GM11168 (cell line): ENCODE measurements around the gene SDC3.

ENCODE experiments used
- in situ Hi-C: fragments of 300-500 bp; cut with MboI; formaldehyde crosslinking; loops from one replicate; pipeline ENCODE4 v1.12.0; 2022; ENCODE audit warnings: low sequenced_read_pairs; ENCODE audit not compliant: unreplicated experiment

Gene SDC3

DNA sequence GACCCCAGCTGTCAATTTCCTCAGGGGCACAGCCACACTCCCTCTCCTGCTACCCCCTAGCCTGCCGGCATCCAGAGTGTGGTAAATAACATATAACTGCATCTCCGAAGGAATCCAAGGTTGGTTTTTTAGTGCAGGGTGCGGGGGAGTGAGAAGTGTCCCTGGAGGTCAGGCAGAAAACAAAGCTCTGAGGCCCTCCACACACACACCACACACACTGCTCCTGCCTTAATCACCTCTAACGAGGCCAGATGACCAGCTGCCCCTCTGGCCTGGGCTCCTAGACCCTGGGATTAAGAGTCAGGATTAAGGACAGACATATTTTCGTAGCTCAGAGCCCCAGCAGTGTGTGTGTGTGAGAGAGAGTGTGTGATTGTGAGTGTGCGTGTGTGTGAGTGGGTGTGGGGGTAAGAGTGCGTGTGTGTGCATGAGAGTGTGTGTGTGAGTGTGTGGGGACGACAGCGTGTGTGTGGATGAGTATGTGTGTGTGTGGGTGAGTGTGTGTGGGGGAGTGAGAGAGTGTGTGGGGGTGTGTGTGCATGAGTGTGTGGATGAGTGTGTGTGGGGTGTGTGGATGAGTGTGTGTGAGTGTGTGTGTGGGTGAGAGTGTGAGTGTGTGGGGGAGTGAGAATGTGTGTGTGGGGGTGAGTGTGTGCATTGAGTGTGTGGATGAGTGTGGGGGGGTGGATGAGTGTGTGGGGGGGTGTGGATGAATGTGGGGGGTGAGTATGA is 14.6 kb downstream of the SDC3 start:
- in situ Hi-C loops: no loop called here

GRCh38 chr1:30892671-30893073 is 15.9 kb downstream of the SDC3 start:
- in situ Hi-C loops: no loop called here

DNA sequence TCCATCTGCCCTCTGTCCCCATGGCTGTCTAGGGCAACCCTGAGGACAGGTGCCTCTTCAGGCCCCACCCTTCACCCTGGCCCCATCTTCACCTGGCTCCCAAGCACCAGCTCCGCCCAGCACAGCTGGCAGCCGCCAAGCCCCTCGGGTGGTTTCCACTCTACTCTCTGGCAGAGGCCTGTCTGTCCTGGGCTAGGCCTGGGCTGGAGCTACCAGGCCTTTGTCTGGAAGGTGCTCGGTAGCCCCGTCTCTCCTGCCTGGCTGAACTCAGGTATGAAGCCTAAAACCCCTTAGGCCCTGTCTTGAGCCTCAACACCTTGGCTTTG is 17.4 kb downstream of the SDC3 start:
- in situ Hi-C loops: no loop called here

- in situ Hi-C loops: no loop called here
Measured at GRCh38 chr1:30890502-30891226, 17.9 kb downstream of the SDC3 start.

- in situ Hi-C loops: no loop called here
Measured at GRCh38 chr1:30889511-30889910, 19.0 kb downstream of the SDC3 start.

DNA sequence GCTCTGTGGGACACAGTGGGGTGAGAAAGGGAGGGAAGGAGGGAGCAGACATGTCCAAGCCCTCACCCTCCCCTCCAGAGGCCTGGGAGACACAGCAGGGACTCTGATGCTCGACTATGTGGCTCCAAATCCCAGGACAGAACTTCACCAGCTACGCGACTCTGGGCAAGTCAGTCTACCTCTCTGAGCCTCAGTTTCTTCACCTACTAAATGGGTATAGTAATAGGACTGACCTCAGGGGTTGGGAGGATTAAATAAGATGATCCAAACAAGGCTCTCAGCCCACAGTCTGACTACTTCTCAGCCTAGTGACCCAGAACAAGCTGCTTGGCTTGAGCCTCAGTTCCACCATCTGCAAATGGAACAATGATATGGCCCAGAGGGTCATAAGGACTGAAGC is 19.6 kb downstream of the SDC3 start:
- in situ Hi-C loops: no loop called here

- in situ Hi-C loops: no loop called here
Measured at GRCh38 chr1:30888391-30888790, 20.2 kb downstream of the SDC3 start.

DNA sequence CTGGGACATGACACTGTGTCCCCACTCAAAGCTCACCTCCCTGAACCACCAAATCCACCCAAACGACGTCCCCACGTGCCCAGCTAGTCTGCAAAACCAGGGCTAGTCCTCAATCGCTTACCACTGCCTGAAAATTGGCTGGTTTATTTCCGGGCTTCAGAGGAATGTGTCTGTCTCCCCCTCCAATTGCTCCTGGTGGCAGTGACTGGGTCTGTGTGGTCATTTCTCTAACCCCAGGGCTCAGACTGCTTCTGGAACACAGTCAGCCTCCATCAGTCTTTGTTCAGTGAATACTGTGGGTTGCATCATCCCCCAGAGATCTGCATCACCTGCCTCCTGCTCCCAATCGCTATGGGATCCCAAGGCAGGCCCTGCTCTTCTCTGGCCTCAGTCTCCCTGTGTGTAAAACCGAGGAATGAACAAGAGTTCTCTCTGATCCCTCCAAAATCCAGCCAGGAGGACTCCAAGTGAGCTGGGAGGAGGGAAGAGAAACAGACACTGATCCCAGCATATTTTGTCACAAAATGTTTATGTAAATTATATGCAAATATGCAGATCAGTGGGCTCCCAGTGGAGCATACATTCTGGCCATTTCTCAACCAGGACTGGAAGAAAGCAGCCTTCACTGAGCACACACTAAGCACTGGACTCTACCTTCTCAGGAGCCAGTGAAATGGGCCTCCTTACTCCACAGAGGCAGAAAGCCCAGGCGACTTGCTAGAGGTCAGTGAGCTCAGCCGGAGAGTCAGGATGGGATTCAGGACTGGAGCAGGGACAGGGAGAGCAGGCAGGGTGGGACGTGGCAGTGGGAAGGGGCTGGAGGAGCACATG is 20.9 kb downstream of the SDC3 start:
- in situ Hi-C loops: no loop called here

- in situ Hi-C loops: no loop called here
Measured at GRCh38 chr1:30886710-30887428, 21.7 kb downstream of the SDC3 start.

GRCh38 chr1:30885570-30886522 is 22.7 kb downstream of the SDC3 start:
- in situ Hi-C loops: no loop called here

GRCh38 chr1:30884723-30885122 is 23.8 kb downstream of the SDC3 start:
- in situ Hi-C loops: no loop called here

GRCh38 chr1:30883389-30884172 is 25.0 kb downstream of the SDC3 start:
- in situ Hi-C loops: no loop called here

DNA sequence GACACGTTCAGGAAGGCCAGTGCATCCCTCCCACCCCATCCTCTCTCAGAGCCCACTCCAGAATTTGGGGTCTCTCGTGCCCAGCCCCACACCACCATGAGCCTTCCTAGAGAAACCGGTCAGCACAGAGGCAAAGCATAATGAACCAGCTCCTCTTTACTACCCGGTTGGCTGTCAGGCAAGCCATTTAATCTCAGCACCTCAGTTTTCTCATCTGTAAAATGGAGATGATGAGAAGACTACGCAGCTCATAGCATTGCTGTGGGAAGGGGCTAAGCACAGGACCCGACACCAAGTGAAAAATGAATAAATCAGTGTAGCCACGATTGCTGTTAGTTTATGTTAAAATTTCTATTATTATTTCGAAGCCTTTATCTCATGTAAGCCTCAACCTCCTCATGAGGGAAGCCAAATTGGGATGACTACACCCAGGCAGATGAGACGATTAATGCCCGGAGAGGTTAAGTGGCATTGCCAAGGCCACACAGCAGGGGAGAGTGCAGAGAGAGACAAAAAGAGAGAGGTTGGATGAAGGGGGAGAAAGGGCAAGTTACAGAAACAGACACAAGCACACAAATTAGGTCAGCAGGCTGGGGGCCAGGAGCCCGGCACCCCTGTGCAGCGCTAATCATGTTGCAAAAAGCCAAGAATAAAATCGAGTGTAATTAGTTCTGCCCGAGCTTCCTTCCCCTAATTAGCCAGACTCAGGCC is 25.7 kb downstream of the SDC3 start:
- in situ Hi-C loops: no loop called here

DNA sequence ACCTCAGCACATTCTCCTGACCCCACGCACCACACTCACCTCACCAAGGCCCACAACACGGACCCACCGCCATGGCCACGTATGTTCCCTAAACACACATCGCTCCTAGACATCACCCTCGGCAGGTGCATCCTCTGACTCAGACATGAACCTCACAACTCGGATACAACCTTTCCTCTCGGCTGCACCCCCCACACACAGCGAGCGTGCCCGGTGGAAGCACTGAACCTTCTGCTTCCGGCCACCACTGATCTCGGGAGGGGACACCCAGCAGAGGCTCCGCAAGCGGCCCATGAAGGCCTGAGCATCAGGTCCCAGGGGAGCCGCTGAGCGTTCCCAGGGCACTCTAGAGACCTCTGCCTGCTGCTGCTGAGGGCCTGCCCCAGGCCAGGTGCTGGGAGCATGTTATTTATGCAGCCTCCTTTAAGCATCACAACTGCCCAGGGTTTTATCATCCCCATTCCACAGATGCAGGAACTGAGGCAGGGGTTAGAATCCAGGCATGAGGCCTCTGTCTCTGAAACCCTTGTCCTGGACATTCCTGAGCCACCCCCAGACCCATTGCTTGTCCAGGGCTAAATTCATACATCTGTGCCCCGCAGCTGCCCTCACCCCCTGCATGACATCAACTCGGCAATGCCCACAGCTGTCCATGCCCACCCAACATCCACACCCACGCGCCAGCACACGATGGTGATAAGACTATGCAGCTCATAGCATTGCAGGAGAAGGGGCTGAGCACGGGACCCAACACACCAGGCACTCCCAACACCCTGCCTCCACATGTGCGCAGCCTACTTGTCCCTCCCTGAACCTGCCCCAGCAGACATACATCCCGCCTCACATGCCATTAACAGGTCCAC is 27.0 kb downstream of the SDC3 start:
- in situ Hi-C loops: no loop called here

DNA sequence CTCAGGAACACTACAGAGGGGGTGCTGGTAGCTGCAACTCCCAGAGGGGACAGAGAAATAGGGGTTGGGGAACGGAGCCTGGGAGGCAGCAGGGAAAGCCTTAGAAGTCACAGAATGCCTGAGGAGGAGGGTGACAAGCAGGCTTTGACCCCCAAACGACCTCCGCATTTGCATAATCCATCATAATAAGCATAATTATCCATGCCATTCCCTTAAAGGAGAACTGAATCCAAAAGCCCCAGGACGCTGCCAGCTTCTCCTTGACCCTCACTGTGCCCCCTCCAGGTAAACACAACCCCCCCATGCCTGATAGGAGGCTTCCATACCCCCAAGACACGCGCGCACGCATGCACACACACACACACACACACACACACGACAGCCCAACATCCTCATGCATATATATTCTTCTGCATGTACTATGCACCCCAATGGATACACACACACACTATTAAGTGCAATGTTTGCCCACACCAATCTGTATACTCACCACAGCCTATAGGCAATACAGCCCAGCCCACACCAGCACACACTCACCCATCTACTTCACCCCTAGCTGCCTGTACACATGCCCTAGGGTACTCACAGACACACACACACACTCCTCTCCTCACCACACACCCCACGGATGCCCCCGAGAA is 27.8 kb downstream of the SDC3 start:
- in situ Hi-C loops: no loop called here

GRCh38 chr1:30879940-30880677 is 28.4 kb downstream of the SDC3 start:
- in situ Hi-C loops: no loop called here
